Peyer's patch (tissue), 4 donors: Measurements from ENCODE around the gene KCNE4. TPM values are rescaled to one million over a fixed set of nuclear protein-coding genes. Genes with fewer than 3 reads are reported as not detected.

Experiments used
- DNase-seq, 3 donors: peaks; one replicate each; pipeline ENCODE4 v3.0.0-alpha.2; 2017 to 2019
- H3K27ac ChIP-seq, 4 donors: fragments of 200-600 bp; sonication (generic); one replicate each; pipeline ENCODE4 v1.5.1; 2016 to 2019
- H3K27me3 ChIP-seq, 2 donors: fragments of 200-600 bp; sonication (generic); one replicate each; pipeline ENCODE4 v1.5.1; 2019
- H3K36me3 ChIP-seq, 3 donors: fragments of 200-600 bp; sonication (generic); one replicate each; pipeline ENCODE4 v1.5.1; 2016 to 2019
- H3K4me1 ChIP-seq, 4 donors: fragments of 200-600 bp; sonication (generic); one replicate each; pipeline ENCODE4 v1.5.1; 2016 to 2019
- H3K4me3 ChIP-seq, 4 donors: fragments of 200-600 bp; sonication (generic); 1 replicate in 3 of 4; 2 replicates in 1 of 4; pipeline ENCODE4 v1.5.1; 2016 to 2019; ENCODE audit warnings: mild to moderate bottlenecking in 1 of 4
- H3K9me3 ChIP-seq, 4 donors: fragments of 200-600 bp; sonication (generic); one replicate each; pipeline ENCODE4 v1.5.1; 2016 to 2019; ENCODE audit warnings: mild to moderate bottlenecking in 1 of 4
- CTCF ChIP-seq, 6 experiments: fragments of 450-650 bp in 4 of 6; fragments of 200-600 bp in 2 of 6; sonication (generic) in 1 of 6; IDR thresholded peaks; one replicate each; pipeline ENCODE4 v1.5.1; 2017 to 2019; ENCODE audit warnings: antibody characterized with exemption in 6 of 6, mild to moderate bottlenecking in 3 of 6, moderate library complexity in 1 of 6
- POLR2A ChIP-seq, 2 donors: fragments of 450-650 bp; IDR thresholded peaks; one replicate each; pipeline ENCODE4 v1.5.1; 2017; ENCODE audit warnings: antibody characterized with exemption in 2 of 2, mild to moderate bottlenecking in 2 of 2, moderate library complexity in 2 of 2
- total RNA-seq, 4 donors: library from RNA; depleted of rRNA; stranded (reverse); fragments of >200 nt; gene quantifications; one replicate each; pipeline ENCODE4 v1.1.0, GENCODE V29; 2016

KCNE4 gene
- total RNA-seq, 4 donors from 2014 or later: 0.35 to 2.5 (median 0.79) TPM

GRCh38 chr2:223010641-223011040, 41.3 kb upstream of the KCNE4 start:
- TF ChIP-seq CTCF (IDR thresholded peaks at IDR 0.05): no peak
- TF ChIP-seq POLR2A (IDR thresholded peaks at IDR 0.05): no peak
- Histone ChIP-seq H3K9me3 (no peaks in the 10 kb centered on the region), H3K4me3 (no peak overlapping the region)

GRCh38 chr2:223012291-223012690, 39.7 kb upstream of the KCNE4 start:
- TF ChIP-seq CTCF (IDR thresholded peaks at IDR 0.05) (no peak), POLR2A (IDR thresholded peaks at IDR 0.05) (no peak)
- H3K9me3 ChIP-seq: no peaks in the 10 kb centered on the region
- H3K4me3 ChIP-seq: no peak overlapping the region
- no peaks in the 10 kb centered on the region for H3K4me1 ChIP-seq
- no peak overlapping the region for H3K27ac ChIP-seq
- H3K36me3 ChIP-seq: no peaks in the 10 kb centered on the region
- no peaks in the 10 kb centered on the region for H3K27me3 ChIP-seq
- no peak for DNase-seq

More at GRCh38 chr2:223010641-223011040, 41.3 kb upstream of the KCNE4 start:
- no peak for DNase-seq
- H3K27me3 ChIP-seq: no peaks in the 10 kb centered on the region
- H3K36me3 ChIP-seq: no peaks in the 10 kb centered on the region
- H3K4me1 ChIP-seq: no peaks in the 10 kb centered on the region
- H3K27ac ChIP-seq: no peak overlapping the region

GRCh38 chr2:223019390-223019930, 32.5 kb upstream of the KCNE4 start:
- H3K27me3 ChIP-seq: no peaks in the 10 kb centered on the region
- H3K4me1 ChIP-seq: no peaks in the 10 kb centered on the region
- no peak for DNase-seq
- H3K9me3 ChIP-seq: no peaks in the 10 kb centered on the region
- H3K27ac ChIP-seq: no peak overlapping the region
- no peak overlapping the region for H3K4me3 ChIP-seq
- no peak for TF ChIP-seq CTCF (IDR thresholded peaks at IDR 0.05)
- no peak for TF ChIP-seq POLR2A (IDR thresholded peaks at IDR 0.05)
- no peaks in the 10 kb centered on the region for H3K36me3 ChIP-seq

GRCh38 chr2:223019987-223020717, 31.8 kb upstream of the KCNE4 start:
- no peaks in the 10 kb centered on the region for H3K36me3 ChIP-seq
- H3K4me3 ChIP-seq: no peak overlapping the region
- no peak for TF ChIP-seq CTCF (IDR thresholded peaks at IDR 0.05)
- TF ChIP-seq POLR2A (IDR thresholded peaks at IDR 0.05): no peak
- no peaks in the 10 kb centered on the region for H3K4me1 ChIP-seq
- no peak overlapping the region for H3K27ac ChIP-seq
- H3K27me3 ChIP-seq: no peaks in the 10 kb centered on the region
- DNase-seq: no peak
- H3K9me3 ChIP-seq: no peaks in the 10 kb centered on the region

- Histone ChIP-seq H3K9me3 (no peaks in the 10 kb centered on the region), H3K27ac (no peak overlapping the region), H3K4me3 (no peak overlapping the region), H3K4me1 (no peaks in the 10 kb centered on the region), H3K36me3 (no peaks in the 10 kb centered on the region), H3K27me3 (no peaks in the 10 kb centered on the region)
- DNase-seq: no peak
- TF ChIP-seq CTCF (IDR thresholded peaks at IDR 0.05) (no peak), POLR2A (IDR thresholded peaks at IDR 0.05) (no peak)
Measured at GRCh38 chr2:223020971-223021675, 30.9 kb upstream of the KCNE4 start.
